GM19099 (cell line): ENCODE data around the gene C16orf74.

Source experiments
- POLR2A ChIP-seq: IDR thresholded peaks from 3 replicates; pipeline ENCODE4 v1.6.1; 2011; ENCODE audit warnings: low read depth; ENCODE audit not compliant: insufficient read length; ENCODE audit errors: extremely low read depth

C16orf74 gene

DNA sequence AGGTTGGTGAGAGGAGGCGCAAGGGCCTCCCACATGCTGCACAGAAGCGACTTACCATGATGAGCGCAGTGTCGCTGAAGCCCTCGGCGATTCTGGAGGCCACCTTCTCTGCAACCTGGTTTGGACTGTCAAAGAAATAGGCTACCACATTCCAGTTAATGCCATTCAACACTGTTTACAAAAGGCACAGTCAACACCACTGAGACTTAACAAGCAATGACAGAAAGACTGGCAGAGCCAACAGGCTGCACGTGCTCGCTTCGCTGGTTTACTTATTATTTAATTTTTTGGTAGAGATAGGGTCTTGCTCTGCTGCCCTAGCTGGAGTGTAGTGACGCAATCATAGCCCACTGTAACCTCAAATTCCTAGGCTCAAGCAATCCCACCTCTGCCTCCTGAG is 30.3 kb upstream of the C16orf74 start:
- TF ChIP-seq POLR2A = no peak

- TF ChIP-seq POLR2A = no peak
These were observed 29.4 kb upstream of the C16orf74 start for GRCh38 chr16:85780281-85780680.

DNA sequence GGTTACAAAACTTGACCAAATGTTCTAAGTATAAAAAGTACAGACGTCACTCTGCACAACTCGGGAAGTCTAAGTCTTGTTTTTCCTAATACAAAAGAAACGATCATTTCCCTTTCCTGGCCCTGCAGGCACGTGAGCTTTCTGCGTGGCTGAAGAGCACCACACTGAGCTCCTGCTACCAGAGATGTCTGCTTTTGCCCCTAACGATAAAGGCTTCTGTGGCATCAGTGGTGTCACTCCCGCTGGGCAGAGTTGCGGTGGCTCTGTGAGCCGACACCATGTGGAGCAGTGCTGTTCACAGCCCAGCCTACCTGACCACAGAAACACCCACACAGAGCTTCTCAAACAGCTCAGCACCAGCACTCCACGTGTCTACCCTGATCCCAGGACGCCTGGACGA is 28.0 kb upstream of the C16orf74 start:
- no peak for TF ChIP-seq POLR2A

DNA sequence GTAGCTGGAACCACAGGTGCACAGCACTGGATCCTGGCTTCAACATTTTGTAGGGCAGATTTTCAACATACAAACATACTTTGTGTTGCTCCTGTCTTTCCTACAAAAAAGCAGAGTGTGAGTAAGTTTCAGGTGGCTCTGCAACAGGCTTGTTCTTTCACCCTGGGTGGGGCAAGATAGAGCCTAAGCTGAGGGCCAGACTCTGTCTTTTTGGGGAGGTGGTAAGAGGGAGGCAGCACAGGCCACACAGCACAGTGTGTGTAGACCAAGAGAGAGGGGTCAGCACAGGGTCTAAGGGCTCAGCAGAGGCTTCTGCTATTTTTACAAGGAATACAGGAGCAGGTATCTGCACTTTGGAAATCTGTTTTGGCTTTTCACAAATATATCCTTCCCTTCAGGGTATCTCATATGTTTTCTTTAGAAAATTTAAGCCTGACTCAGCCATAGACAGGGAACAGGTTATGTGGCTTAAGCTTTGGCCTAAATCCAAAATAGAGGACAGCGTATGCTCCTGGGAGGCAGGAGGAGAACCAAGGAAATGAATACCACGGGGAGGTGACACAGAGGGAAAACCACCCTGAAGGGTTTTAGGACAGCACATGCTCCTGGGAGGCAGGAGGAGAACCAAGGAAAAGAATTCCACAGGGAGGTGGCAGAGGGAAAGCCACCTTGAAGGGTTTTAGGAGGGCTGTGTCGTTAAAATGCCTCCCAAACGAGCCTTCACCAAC is 26.9 kb upstream of the C16orf74 start:
- TF ChIP-seq POLR2A = no peak

DNA sequence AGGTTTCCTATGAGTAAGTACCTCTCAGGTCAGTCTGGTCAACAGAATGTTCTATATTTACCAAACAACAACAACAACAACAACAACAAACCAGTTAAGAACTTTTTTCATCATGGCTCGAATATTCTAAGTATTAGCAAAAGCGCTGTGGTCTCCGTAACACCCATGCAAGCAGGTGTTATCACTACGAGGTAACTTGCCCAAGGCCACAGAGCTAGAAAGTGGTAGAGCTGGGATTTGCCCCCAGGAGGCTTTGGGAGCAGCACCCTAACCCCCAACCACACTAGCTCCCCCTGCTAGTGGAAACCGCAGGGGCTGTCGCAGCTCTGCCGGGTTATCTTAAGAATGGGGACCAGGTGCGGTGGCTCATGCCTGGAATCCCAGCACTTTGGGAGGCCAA is 23.9 kb upstream of the C16orf74 start:
- TF ChIP-seq POLR2A = no peak

GRCh38 chr16:85774136-85774535 is 23.2 kb upstream of the C16orf74 start:
- no peak for TF ChIP-seq POLR2A

- TF ChIP-seq POLR2A = no peak
These were observed 22.1 kb upstream of the C16orf74 start for GRCh38 chr16:85773044-85773443.

- TF ChIP-seq POLR2A = no peak
These were observed 19.8 kb upstream of the C16orf74 start for GRCh38 chr16:85770741-85771140.

DNA sequence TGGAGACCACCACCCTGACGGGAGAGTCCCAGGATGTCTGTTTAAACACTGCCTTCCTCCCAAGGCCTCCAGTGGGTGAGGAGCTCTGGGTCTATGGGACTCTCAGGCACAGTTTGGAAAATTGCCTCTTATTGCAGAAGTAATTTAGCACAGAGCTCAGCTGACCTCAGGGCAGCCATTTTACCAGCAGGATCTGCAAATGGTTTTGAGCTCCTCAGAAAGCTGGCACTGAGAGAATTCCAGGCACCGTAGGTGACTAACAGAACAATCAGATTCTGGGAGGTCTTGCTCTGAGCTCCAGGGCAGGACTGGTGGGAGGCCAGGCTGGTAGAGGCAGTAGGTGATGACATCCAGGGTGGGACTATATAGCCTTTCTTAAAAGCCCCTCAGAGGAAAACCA is 17.3 kb upstream of the C16orf74 start:
- TF ChIP-seq POLR2A = no peak

DNA sequence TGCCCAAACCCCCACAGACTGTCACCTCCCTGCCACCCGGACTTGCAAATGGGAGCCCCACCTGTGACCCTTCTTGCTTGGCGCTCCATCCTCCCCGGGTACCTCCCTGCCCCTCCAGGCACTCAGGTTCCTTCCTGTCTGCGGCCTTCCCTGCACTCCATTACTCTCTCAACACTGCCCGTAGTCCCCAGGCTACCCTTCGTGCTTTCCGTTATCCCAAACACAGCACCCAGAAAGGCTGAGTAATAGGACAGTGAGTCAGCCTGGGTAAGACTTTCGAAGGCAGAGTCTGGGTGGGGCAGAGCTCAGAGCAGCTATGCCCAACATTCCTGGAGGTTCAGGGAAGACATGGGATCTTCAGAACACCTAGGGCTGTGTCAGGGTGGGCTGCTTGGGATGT is 16.6 kb upstream of the C16orf74 start:
- TF ChIP-seq POLR2A = no peak

GRCh38 chr16:85765767-85766166 is 14.9 kb upstream of the C16orf74 start:
- no peak for TF ChIP-seq POLR2A

GRCh38 chr16:85765211-85765610 is 14.3 kb upstream of the C16orf74 start:
- no peak for TF ChIP-seq POLR2A

DNA sequence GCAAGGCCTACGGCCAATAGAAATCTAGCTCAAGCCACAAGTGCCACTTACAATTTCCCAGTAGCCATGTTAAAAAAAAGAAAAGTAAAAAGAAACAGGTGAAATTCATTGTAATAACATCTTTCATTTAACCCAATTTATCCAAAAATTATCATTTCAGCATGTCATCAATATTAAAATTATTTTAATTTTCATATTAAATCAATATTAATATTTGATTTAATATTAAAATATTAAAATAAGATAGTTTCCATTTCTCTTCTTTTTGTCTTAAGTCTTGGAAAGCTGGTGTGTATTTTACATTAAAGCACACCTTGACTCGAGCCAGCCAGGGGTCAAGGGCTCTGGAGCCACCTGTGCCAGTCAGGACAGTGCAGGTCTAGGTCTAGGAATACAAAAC is 12.7 kb upstream of the C16orf74 start:
- TF ChIP-seq POLR2A = no peak

DNA sequence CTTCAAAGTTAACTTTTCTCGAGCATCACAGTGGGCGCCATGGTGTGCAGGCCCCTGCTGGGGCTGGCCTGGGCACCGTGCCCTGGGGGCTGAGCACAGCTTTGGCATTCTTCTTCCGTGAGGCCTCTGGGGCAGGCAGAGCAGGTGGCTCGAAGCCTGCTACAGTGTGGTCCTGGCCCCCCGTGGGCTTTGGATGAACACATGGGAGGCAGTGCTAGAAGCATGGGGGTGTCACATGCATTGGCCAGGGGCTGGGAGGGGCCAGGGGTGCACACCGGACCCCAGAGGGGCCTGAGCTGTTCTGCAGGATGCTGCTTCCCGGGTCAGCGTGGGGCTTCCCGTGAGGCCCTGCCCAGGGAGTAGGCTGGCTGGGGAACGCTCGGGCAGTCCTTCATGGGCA is 12.1 kb upstream of the C16orf74 start:
- TF ChIP-seq POLR2A = no peak

DNA sequence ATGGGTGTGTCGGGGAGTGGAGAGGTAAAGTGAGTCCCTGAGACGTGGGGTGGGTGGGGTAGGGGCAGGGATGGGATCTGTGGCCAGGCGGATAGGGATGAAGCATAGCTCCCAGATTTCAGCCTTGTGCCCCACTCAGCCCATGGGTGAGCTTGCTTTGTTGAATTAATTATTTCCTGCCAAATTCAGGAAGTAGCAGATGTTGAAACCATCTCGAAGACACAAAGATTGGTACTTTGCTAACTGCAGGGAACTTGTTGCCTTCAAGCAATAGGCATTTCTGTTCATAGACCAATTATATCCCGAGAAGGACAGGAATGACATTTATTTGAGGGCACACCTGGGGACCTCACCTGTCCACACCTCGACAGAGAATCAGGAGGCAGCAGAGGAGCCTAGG is 11.0 kb upstream of the C16orf74 start:
- TF ChIP-seq POLR2A = no peak

DNA sequence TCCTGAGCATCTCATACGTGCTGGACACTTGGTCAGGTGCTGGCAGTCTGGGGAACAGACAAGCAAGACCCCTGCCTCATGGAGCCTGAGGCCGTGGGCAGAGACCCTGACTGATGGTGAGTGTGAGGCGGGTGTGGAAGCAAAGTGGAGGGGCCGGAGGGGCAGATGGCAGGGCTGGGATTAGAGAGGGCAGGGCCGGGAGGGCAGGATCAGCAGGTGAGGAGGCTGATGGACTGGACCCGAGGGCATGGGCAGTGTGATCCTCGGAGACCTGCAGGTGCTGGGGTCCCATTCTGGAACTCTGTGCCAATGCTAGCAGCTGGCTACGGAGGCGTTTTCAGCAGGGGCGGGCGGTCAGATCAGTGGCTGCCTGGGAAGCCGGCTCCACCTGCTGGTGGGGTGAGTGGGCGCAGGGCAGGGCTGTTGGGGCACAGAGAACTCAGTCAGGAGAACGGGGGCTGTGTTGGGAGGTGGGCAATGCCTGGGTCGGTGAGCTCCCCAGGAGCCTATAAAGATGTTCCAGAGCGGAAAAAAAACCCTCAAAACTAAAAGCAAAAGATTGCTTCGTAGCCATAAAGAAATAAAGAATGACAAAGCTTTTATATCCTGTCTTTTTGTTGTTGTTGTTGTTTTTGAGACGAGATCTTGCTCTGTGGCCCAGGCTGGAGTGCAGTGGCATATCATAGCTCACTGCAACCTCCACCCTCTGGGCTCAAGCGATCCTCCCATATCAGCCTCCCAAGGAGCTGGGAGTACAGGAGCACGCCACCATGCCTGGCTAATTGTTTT is 8.9 kb upstream of the C16orf74 start:
- no peak for TF ChIP-seq POLR2A
